Tibial nerve (tissue), 4 donors: ENCODE measurements around the gene ACAA1.

Experiments used
- EP300 ChIP-seq, 2 donors: sonication (generic); formaldehyde crosslinking; IDR thresholded peaks; one replicate each; pipeline ENCODE4 v1.6.1; 2017; ENCODE audit warnings: antibody characterized with exemption in 2 of 2, mild to moderate bottlenecking in 1 of 2
- POLR2A ChIP-seq, 2 donors: fragments of 450-650 bp; IDR thresholded peaks; one replicate each; pipeline ENCODE4 v1.6.1; 2017; ENCODE audit warnings: antibody characterized with exemption in 2 of 2, mild to moderate bottlenecking in 2 of 2, moderate library complexity in 2 of 2
- TF ChIP-seq, protein P1 (sequence below), 5 experiments: fragments of 200-600 bp in 3 of 5; fragments of 450-650 bp in 2 of 5; sonication (generic) in 3 of 5; IDR thresholded peaks; one replicate each; pipeline ENCODE4 v1.5.1; 2016 to 2019; ENCODE audit warnings: antibody characterized with exemption in 5 of 5, mild to moderate bottlenecking in 3 of 5, moderate library complexity in 2 of 5

DNA sequence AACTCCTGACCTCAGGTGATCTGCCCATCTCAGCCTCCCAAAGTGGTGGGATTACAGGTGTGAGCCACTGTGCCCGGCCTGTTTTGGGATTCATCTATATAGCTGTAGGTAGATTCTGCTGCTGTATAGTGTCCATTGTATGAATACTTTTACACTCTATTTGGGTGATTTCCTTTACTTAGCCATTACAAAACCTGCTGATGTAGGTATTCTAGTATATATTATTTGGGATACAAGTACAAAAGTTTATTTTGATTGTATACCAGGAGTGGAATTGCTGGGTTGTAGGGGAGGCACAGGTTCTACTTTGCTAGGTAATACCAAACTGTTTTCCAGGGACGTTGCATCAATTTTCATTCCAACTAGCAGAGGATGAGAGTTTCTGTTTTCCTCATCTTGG lies 18.9 kb upstream of the ACAA1 start:
- TF ChIP-seq, protein P1, sequence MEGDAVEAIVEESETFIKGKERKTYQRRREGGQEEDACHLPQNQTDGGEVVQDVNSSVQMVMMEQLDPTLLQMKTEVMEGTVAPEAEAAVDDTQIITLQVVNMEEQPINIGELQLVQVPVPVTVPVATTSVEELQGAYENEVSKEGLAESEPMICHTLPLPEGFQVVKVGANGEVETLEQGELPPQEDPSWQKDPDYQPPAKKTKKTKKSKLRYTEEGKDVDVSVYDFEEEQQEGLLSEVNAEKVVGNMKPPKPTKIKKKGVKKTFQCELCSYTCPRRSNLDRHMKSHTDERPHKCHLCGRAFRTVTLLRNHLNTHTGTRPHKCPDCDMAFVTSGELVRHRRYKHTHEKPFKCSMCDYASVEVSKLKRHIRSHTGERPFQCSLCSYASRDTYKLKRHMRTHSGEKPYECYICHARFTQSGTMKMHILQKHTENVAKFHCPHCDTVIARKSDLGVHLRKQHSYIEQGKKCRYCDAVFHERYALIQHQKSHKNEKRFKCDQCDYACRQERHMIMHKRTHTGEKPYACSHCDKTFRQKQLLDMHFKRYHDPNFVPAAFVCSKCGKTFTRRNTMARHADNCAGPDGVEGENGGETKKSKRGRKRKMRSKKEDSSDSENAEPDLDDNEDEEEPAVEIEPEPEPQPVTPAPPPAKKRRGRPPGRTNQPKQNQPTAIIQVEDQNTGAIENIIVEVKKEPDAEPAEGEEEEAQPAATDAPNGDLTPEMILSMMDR (IDR thresholded peaks at IDR 0.05), result no peak
- TF ChIP-seq EP300 (IDR thresholded peaks at IDR 0.05) (no peak), POLR2A (IDR thresholded peaks at IDR 0.05) (no peak)
